Measurements from ENCODE around the gene MAGI1. TPM values are rescaled to one million over a fixed set of nuclear protein-coding genes. Genes with fewer than 3 reads are reported as not detected.

Gene MAGI1
- total RNA-seq, 4 donors from 2014 or later, result 49.5 to 72.1 (median 67.6) TPM

GRCh38 chr3:65537109-65537508 lies 501.6 kb downstream of the MAGI1 start:
- Histone ChIP-seq H3K9me3 (no peaks in the 10 kb centered on the region), H3K4me3 (no peak overlapping the region), H3K27me3 (no peaks in the 10 kb centered on the region), H3K27ac (no peak overlapping the region), H3K36me3 (no peaks in the 10 kb centered on the region), H3K4me1 (no peaks in the 10 kb centered on the region)
- TF ChIP-seq CTCF (IDR thresholded peaks at IDR 0.05) (no peak), POLR2A (IDR thresholded peaks at IDR 0.05) (no peak)
- no peak for DNase-seq

- no peaks in the 10 kb centered on the region for H3K27me3 ChIP-seq
- H3K36me3 ChIP-seq, result no peaks in the 10 kb centered on the region
- H3K4me3 ChIP-seq, result no peak overlapping the region
- DNase-seq, result no peak
- H3K9me3 ChIP-seq, result no peaks in the 10 kb centered on the region
- TF ChIP-seq CTCF (IDR thresholded peaks at IDR 0.05) (no peak), POLR2A (IDR thresholded peaks at IDR 0.05) (no peak)
- no peak overlapping the region for H3K27ac ChIP-seq
- H3K4me1 ChIP-seq, result no peaks in the 10 kb centered on the region
Observed at GRCh38 chr3:65535260-65535659, 503.5 kb downstream of the MAGI1 start.

- Histone ChIP-seq H3K9me3 (no peaks in the 10 kb centered on the region), H3K27ac (no peak overlapping the region), H3K4me1 (no peaks in the 10 kb centered on the region), H3K27me3 (no peaks in the 10 kb centered on the region), H3K4me3 (no peak overlapping the region), H3K36me3 (no peaks in the 10 kb centered on the region)
- TF ChIP-seq CTCF (IDR thresholded peaks at IDR 0.05) (no peak), POLR2A (IDR thresholded peaks at IDR 0.05) (no peak)
- DNase-seq, result no peak
Observed at GRCh38 chr3:65534805-65535204, 503.9 kb downstream of the MAGI1 start.

GRCh38 chr3:65532749-65533148 lies 506.0 kb downstream of the MAGI1 start:
- TF ChIP-seq CTCF (IDR thresholded peaks at IDR 0.05), result no peak
- no peak for TF ChIP-seq POLR2A (IDR thresholded peaks at IDR 0.05)
- DNase-seq, result no peak
- Histone ChIP-seq H3K9me3 (no peaks in the 10 kb centered on the region), H3K27me3 (no peaks in the 10 kb centered on the region), H3K4me1 (no peaks in the 10 kb centered on the region), H3K36me3 (no peaks in the 10 kb centered on the region), H3K27ac (no peak overlapping the region), H3K4me3 (no peak overlapping the region)

GRCh38 chr3:65532215-65532614 lies 506.5 kb downstream of the MAGI1 start:
- Histone ChIP-seq H3K4me1 (no peaks in the 10 kb centered on the region), H3K4me3 (no peak overlapping the region), H3K9me3 (no peaks in the 10 kb centered on the region), H3K27ac (no peak overlapping the region), H3K27me3 (no peaks in the 10 kb centered on the region), H3K36me3 (no peaks in the 10 kb centered on the region)
- TF ChIP-seq CTCF (IDR thresholded peaks at IDR 0.05) (no peak), POLR2A (IDR thresholded peaks at IDR 0.05) (no peak)
- no peak for DNase-seq

- no peaks in the 10 kb centered on the region for H3K36me3 ChIP-seq
- H3K4me1 ChIP-seq, result no peaks in the 10 kb centered on the region
- H3K27me3 ChIP-seq, result no peaks in the 10 kb centered on the region
- H3K27ac ChIP-seq, result no peak overlapping the region
- H3K4me3 ChIP-seq, result no peak overlapping the region
- TF ChIP-seq CTCF (IDR thresholded peaks at IDR 0.05), result no peak
- TF ChIP-seq POLR2A (IDR thresholded peaks at IDR 0.05), result no peak
- no peaks in the 10 kb centered on the region for H3K9me3 ChIP-seq
- no peak for DNase-seq
Observed at GRCh38 chr3:65531499-65531898, 507.2 kb downstream of the MAGI1 start.
